ENCODE results near the gene ZNF512B. TPM values are rescaled to one million over a fixed set of nuclear protein-coding genes. Genes with fewer than 3 reads are reported as not detected.
"Not testable (repeated sequence)": the region's sequence is repeated elsewhere in the genome, so short reads cannot be mapped to it uniquely, and the experiment has no call there.

Gene ZNF512B
- total RNA-seq, 1 donor from 2014 or later, result 13.9 TPM

- ATAC-seq, result no peak
These were observed 7.0 kb downstream of the ZNF512B start for GRCh38 chr20:63962426-63963347.

GRCh38 chr20:63961664-63962425, 7.9 kb downstream of the ZNF512B start:
- no peak for ATAC-seq

GRCh38 chr20:63960654-63961621, 8.8 kb downstream of the ZNF512B start:
- ATAC-seq, result not testable (repeated sequence)

- no peak for ATAC-seq
These were observed 10.0 kb downstream of the ZNF512B start for GRCh38 chr20:63959699-63960075.

GRCh38 chr20:63958964-63959698, 10.6 kb downstream of the ZNF512B start:
- no peak for ATAC-seq

- ATAC-seq, result no peak
These were observed 11.3 kb downstream of the ZNF512B start for GRCh38 chr20:63958471-63958870.

- peak; percentile 47 for ATAC-seq
These were observed 11.9 kb downstream of the ZNF512B start for GRCh38 chr20:63957690-63958441.

GRCh38 chr20:63957004-63957689, 12.6 kb downstream of the ZNF512B start:
- peak; percentile 39 for ATAC-seq

- no peak for ATAC-seq
These were observed 13.1 kb downstream of the ZNF512B start for GRCh38 chr20:63956664-63957003.

- ATAC-seq, result peak; percentile 64
These were observed 13.7 kb downstream of the ZNF512B start, which contains the start of gene UCKL1 for GRCh38 chr20:63955827-63956663. TSS of gene UCKL1 (minus strand) at chr20:63956416. CDS start at chr20:63956372, 44 bp downstream.

GRCh38 chr20:63955281-63955826, 14.4 kb downstream of the ZNF512B start:
- ATAC-seq, result peak; percentile 3

GRCh38 chr20:63953764-63954429, 15.8 kb downstream of the ZNF512B start:
- ATAC-seq, result no peak

GRCh38 chr20:63952769-63953168, 17.0 kb downstream of the ZNF512B start:
- no peak for ATAC-seq

- no peak for ATAC-seq
These were observed 17.6 kb downstream of the ZNF512B start for GRCh38 chr20:63952210-63952535.

GRCh38 chr20:63951398-63952209, 18.1 kb downstream of the ZNF512B start:
- peak; percentile 18 for ATAC-seq

GRCh38 chr20:63950701-63951397, 18.9 kb downstream of the ZNF512B start:
- ATAC-seq, result no peak
